ENCODE data around the gene MYL12B. TPM values are rescaled to one million over a fixed set of nuclear protein-coding genes. Genes with fewer than 3 reads are reported as not detected.
"Not testable (repeated sequence)": the region's sequence is repeated elsewhere in the genome, so short reads cannot be mapped to it uniquely, and the experiment has no call there.

The MYL12B gene
- total RNA-seq, 1 donor from 2014 or later = 298 TPM

DNA sequence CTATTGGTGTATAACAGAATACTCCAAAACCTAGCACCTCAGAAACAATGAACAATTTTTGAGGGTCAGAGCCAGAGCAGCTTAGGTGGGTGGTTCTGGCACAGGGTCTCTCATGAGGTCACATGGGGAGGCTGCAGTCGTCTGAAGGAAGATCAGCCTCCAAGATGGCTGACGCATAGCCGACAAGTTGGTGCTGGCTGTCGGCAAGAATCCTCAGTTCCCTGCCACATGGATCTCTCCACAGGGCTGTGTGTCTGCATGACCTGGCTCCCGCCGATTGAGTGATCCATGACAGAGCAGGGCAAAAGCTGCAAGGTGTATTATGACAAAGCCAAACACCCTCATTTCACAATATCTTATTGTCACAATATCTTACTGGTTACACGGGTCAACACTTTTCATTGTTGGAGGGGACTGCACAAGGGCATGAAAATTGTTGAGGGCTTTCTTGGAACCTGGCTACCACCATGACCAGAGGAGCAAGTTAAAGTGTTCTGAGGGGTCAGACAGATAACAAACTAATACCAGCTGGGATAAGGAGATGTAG lies 4.2 kb downstream of the MYL12B start:
- DNase-seq (ENCODE audit: low spot score) = no peak
- no peaks in the 10 kb centered on the region for H3K9me3 Mint-ChIP-seq (ENCODE audit: unreplicated experiment)
- H3K36me3 Mint-ChIP-seq (ENCODE audit: low read depth, unreplicated experiment) = peaks cover 3% of the 10 kb centered on the region
- H3K4me3 Mint-ChIP-seq (ENCODE audit: unreplicated experiment) = no peak overlapping the region
- TF ChIP-seq, protein P1, sequence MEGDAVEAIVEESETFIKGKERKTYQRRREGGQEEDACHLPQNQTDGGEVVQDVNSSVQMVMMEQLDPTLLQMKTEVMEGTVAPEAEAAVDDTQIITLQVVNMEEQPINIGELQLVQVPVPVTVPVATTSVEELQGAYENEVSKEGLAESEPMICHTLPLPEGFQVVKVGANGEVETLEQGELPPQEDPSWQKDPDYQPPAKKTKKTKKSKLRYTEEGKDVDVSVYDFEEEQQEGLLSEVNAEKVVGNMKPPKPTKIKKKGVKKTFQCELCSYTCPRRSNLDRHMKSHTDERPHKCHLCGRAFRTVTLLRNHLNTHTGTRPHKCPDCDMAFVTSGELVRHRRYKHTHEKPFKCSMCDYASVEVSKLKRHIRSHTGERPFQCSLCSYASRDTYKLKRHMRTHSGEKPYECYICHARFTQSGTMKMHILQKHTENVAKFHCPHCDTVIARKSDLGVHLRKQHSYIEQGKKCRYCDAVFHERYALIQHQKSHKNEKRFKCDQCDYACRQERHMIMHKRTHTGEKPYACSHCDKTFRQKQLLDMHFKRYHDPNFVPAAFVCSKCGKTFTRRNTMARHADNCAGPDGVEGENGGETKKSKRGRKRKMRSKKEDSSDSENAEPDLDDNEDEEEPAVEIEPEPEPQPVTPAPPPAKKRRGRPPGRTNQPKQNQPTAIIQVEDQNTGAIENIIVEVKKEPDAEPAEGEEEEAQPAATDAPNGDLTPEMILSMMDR (IDR thresholded peaks at IDR 0.05; ENCODE audit: unreplicated experiment) = no peak
- no peak overlapping the region for H3K27ac Mint-ChIP-seq (ENCODE audit: unreplicated experiment)
- peaks cover 18% of the 10 kb centered on the region for H3K27me3 Mint-ChIP-seq (ENCODE audit: unreplicated experiment)
- peaks cover 63% of the 10 kb centered on the region for H3K4me1 Mint-ChIP-seq (ENCODE audit: unreplicated experiment)

DNA sequence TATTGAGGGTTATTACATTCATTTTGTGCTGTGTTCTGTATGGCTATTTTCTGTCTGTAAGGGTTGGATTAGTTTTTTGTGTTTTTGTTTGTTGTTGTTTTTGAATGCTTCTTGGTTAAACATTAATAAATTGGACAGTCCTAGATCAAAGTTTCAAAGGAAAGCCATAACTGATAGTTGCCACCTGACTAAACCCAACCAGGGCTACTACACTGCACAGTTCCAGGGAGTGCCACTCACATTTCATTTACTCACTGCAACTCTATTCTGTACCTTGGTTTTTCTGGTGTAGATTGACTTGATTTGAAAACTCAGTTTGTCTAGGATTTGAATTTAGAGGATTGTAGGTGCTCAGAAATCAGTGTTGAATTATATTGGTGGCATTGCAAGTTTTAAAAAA lies 6.4 kb downstream of the MYL12B start:
- Mint-ChIP-seq H3K4me1 (ENCODE audit: unreplicated experiment) (peaks cover 54% of the 10 kb centered on the region), H3K27ac (ENCODE audit: unreplicated experiment) (peak overlapping the region; percentile 34), H3K27me3 (ENCODE audit: unreplicated experiment) (peaks cover 5% of the 10 kb centered on the region), H3K4me3 (ENCODE audit: unreplicated experiment) (no peak overlapping the region), H3K9me3 (ENCODE audit: unreplicated experiment) (no peaks in the 10 kb centered on the region), H3K36me3 (ENCODE audit: low read depth, unreplicated experiment) (peaks cover 4% of the 10 kb centered on the region)
- DNase-seq (ENCODE audit: low spot score) = no peak
- TF ChIP-seq, protein P1 (IDR thresholded peaks at IDR 0.05; ENCODE audit: unreplicated experiment) = no peak

DNA sequence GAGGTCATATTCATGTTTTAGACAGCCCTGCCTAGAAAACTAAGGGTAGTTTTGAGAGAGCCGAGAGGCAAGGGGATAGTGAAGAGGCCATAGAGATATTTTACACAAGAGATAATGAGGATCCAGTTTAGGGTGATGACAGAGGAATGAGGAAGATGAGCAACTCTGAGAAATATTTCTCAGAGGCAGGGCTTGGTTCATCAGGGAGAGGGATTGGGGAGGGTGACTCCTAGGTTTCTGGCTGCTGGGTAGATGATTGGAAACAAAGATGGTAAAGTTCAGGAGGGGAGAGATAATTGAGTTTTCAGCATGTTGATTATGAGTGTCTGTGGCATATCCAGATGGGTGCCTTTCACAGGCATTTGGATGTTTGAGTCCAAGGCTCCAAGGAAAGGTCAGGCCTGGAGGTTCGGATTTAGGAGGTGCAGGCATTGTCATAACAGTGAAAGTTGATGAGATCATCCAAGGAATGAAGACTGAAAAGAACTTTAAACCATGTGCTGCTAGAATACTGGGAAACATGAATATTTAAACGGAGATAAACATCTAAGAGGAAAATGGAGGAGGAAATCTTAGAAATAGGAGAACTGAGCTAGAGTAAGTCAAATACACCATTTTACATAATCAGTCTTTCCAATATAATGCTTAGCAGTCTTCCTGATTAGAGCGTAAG lies 7.4 kb downstream of the MYL12B start:
- Mint-ChIP-seq H3K9me3 (ENCODE audit: unreplicated experiment) (no peaks in the 10 kb centered on the region), H3K27me3 (ENCODE audit: unreplicated experiment) (no peaks in the 10 kb centered on the region), H3K4me1 (ENCODE audit: unreplicated experiment) (peaks cover 46% of the 10 kb centered on the region), H3K27ac (ENCODE audit: unreplicated experiment) (no peak overlapping the region), H3K36me3 (ENCODE audit: low read depth, unreplicated experiment) (peaks cover 4% of the 10 kb centered on the region), H3K4me3 (ENCODE audit: unreplicated experiment) (no peak overlapping the region)
- DNase-seq (ENCODE audit: low spot score) = no peak
- TF ChIP-seq, protein P1 (IDR thresholded peaks at IDR 0.05; ENCODE audit: unreplicated experiment) = no peak

DNA sequence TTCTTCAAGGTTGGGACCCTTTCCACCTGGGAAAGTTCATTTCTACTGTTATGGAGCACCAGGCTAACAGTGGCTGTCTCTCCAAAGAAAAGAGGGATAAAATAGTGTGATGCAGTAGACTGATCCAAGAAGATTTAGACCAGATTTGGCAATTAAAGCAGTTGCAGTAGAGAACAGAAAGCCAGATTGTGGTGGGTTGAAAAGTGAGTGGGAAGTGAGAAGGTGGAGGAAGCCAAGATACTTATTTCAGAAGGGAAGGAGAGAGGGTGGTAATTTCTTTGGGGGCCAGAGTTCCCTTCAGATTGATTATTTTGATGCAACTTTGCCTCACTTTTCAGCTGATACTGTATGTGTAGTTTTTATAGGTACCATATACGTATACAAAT lies 8.0 kb downstream of the MYL12B start:
- H3K27ac Mint-ChIP-seq (ENCODE audit: unreplicated experiment) = no peak overlapping the region

DNA sequence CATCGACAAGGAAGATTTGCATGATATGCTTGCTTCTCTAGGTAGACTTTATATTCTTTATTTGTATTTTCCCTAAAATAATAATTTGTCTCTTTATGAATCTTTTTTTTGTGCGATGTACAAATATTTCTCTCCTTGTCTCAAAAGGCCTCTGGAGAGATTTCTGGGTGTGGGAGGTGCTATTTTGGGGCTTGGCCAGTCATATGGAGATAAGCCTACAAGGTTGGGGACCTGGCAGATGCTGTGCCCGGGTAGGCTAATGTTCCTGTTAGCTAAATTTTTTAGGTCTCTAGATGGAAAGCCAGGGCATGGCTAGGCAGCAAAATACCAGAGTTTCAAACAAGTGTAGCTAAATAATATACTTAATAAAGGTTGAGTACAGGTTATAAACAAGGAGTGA lies 11.1 kb downstream of the MYL12B start:
- H3K4me3 Mint-ChIP-seq (ENCODE audit: unreplicated experiment) = no peak overlapping the region
- no peak overlapping the region for H3K27ac Mint-ChIP-seq (ENCODE audit: unreplicated experiment)
- DNase-seq (ENCODE audit: low spot score) = no peak
- peaks cover 9% of the 10 kb centered on the region for H3K36me3 Mint-ChIP-seq (ENCODE audit: low read depth, unreplicated experiment)
- no peaks in the 10 kb centered on the region for H3K9me3 Mint-ChIP-seq (ENCODE audit: unreplicated experiment)
- H3K27me3 Mint-ChIP-seq (ENCODE audit: unreplicated experiment) = no peaks in the 10 kb centered on the region
- H3K4me1 Mint-ChIP-seq (ENCODE audit: unreplicated experiment) = peaks cover 27% of the 10 kb centered on the region
- TF ChIP-seq, protein P1 (IDR thresholded peaks at IDR 0.05; ENCODE audit: unreplicated experiment) = no peak

More for the DNA sequence above, 8.0 kb downstream of the MYL12B start:
- Mint-ChIP-seq H3K9me3 (ENCODE audit: unreplicated experiment) (no peaks in the 10 kb centered on the region), H3K4me1 (ENCODE audit: unreplicated experiment) (peaks cover 42% of the 10 kb centered on the region), H3K36me3 (ENCODE audit: low read depth, unreplicated experiment) (peaks cover 4% of the 10 kb centered on the region), H3K4me3 (ENCODE audit: unreplicated experiment) (no peak overlapping the region), H3K27me3 (ENCODE audit: unreplicated experiment) (no peaks in the 10 kb centered on the region)
- TF ChIP-seq, protein P1 (IDR thresholded peaks at IDR 0.05; ENCODE audit: unreplicated experiment) = no peak
- no peak for DNase-seq (ENCODE audit: low spot score)

DNA sequence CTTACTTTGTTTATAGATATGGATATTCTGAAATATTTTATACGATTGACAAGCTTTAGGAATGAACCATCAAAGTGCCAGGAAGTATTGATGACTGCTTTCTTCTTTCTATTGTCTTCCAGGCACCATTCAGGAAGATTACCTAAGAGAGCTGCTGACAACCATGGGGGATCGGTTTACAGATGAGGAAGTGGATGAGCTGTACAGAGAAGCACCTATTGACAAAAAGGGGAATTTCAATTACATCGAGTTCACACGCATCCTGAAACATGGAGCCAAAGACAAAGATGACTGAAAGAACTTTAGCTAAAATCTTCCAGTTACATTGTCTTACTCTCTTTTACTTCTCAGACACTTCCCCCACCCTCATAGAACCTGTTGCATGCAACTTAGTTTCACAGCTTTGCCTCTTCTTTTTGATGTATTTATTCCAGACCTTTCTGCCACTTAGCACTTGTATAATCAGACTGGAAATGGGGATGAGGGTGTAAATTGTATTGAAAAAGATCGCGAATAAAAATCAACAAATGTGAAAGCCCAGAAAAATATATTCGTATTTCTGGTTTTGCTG lies 15.8 kb downstream of the MYL12B start:
- H3K36me3 Mint-ChIP-seq (ENCODE audit: low read depth, unreplicated experiment) = peaks cover 12% of the 10 kb centered on the region
- H3K27ac Mint-ChIP-seq (ENCODE audit: unreplicated experiment) = peak overlapping the region; percentile 86
- DNase-seq (ENCODE audit: low spot score); H3K27me3 Mint-ChIP-seq (ENCODE audit: unreplicated experiment); H3K4me3 Mint-ChIP-seq (ENCODE audit: unreplicated experiment); H3K9me3 Mint-ChIP-seq (ENCODE audit: unreplicated experiment): not testable (repeated sequence)
- H3K4me1 Mint-ChIP-seq (ENCODE audit: unreplicated experiment) = peaks cover 29% of the 10 kb centered on the region

Measured in endothelial cell (in vitro differentiated cells).